GM12874 (cell line): Measurements from ENCODE around the gene OGFRL1.

Source experiments
- CTCF ChIP-seq: IDR thresholded peaks from 2 replicates; pipeline ENCODE4 v1.5.1; 2011; ENCODE audit warnings: low read depth, mild to moderate bottlenecking, control low read depth, low read length, moderate library complexity; ENCODE audit not compliant: insufficient read depth

OGFRL1 gene

GRCh38 chr6:71324194-71324785 is 35.7 kb downstream of the OGFRL1 start:
- no peak for TF ChIP-seq CTCF

GRCh38 chr6:71326611-71327010 is 38.0 kb downstream of the OGFRL1 start:
- no peak for TF ChIP-seq CTCF

GRCh38 chr6:71330501-71330900 is 41.9 kb downstream of the OGFRL1 start:
- no peak for TF ChIP-seq CTCF

- TF ChIP-seq CTCF, result no peak
Measured at GRCh38 chr6:71332012-71332411, 43.4 kb downstream of the OGFRL1 start.

GRCh38 chr6:71333050-71333449 is 44.4 kb downstream of the OGFRL1 start:
- no peak for TF ChIP-seq CTCF

GRCh38 chr6:71333697-71334096 is 45.1 kb downstream of the OGFRL1 start:
- TF ChIP-seq CTCF, result no peak

- TF ChIP-seq CTCF, result no peak
Measured at GRCh38 chr6:71334768-71335167, 46.2 kb downstream of the OGFRL1 start.
